Activated effector memory CD4-positive, alpha-beta T cell treated with Interleukin-2 at 50 U/mL for 16 hours (primary cell): Measurements from ENCODE around the gene JAZF1.
"Not testable (repeated sequence)": the region's sequence is repeated elsewhere in the genome, so short reads cannot be mapped to it uniquely, and the experiment has no call there.

ENCODE experiments used
- DNase-seq: peaks from one replicate; pipeline ENCODE4 v3.0.0-alpha.2; 2020

The JAZF1 gene

GRCh38 chr7:27890205-27890849, 290.3 kb downstream of the JAZF1 start:
- DNase-seq, result no peak

- DNase-seq, result no peak
Observed at GRCh38 chr7:27889800-27890199, 290.8 kb downstream of the JAZF1 start.

GRCh38 chr7:27888736-27889135, 291.9 kb downstream of the JAZF1 start:
- no peak for DNase-seq

- DNase-seq, result not testable (repeated sequence)
Observed at GRCh38 chr7:27886710-27887109, 293.9 kb downstream of the JAZF1 start.

GRCh38 chr7:27885652-27886051, 294.9 kb downstream of the JAZF1 start:
- DNase-seq, result no peak

- no peak for DNase-seq
Observed at GRCh38 chr7:27883696-27884095, 296.9 kb downstream of the JAZF1 start.

- no peak for DNase-seq
Observed at GRCh38 chr7:27876756-27877155, 303.8 kb downstream of the JAZF1 start.

GRCh38 chr7:27875832-27876231, 304.8 kb downstream of the JAZF1 start:
- DNase-seq, result no peak

- no peak for DNase-seq
Observed at GRCh38 chr7:27875061-27875460, 305.5 kb downstream of the JAZF1 start.

- no peak for DNase-seq
Observed at GRCh38 chr7:27873981-27874957, 306.3 kb downstream of the JAZF1 start.

GRCh38 chr7:27872356-27873275, 308.0 kb downstream of the JAZF1 start:
- no peak for DNase-seq

GRCh38 chr7:27871866-27872265, 308.7 kb downstream of the JAZF1 start:
- no peak for DNase-seq

GRCh38 chr7:27871086-27871485, 309.5 kb downstream of the JAZF1 start:
- no peak for DNase-seq

- no peak for DNase-seq
Observed at GRCh38 chr7:27870595-27870994, 310.0 kb downstream of the JAZF1 start.

GRCh38 chr7:27869056-27869455, 311.5 kb downstream of the JAZF1 start:
- DNase-seq, result no peak

- DNase-seq, result no peak
Observed at GRCh38 chr7:27868131-27868550, 312.5 kb downstream of the JAZF1 start.

GRCh38 chr7:27866828-27867672, 313.5 kb downstream of the JAZF1 start:
- DNase-seq, result no peak

- no peak for DNase-seq
Observed at GRCh38 chr7:27866256-27866655, 314.3 kb downstream of the JAZF1 start.

GRCh38 chr7:27863880-27864279, 316.7 kb downstream of the JAZF1 start:
- DNase-seq, result no peak

GRCh38 chr7:27861747-27862146, 318.8 kb downstream of the JAZF1 start:
- no peak for DNase-seq

GRCh38 chr7:27860800-27861199, 319.8 kb downstream of the JAZF1 start:
- no peak for DNase-seq
